GM11168 (cell line): Measurements from ENCODE around the gene FLYWCH2.
"Not testable (repeated sequence)": the region's sequence is repeated elsewhere in the genome, so short reads cannot be mapped to it uniquely, and the experiment has no call there.

Experiments used
- in situ Hi-C: fragments of 300-500 bp; cut with MboI; formaldehyde crosslinking; loops from one replicate; pipeline ENCODE4 v1.12.0; 2022; ENCODE audit warnings: low sequenced_read_pairs; ENCODE audit not compliant: unreplicated experiment

Gene FLYWCH2

GRCh38 chr16:2931231-2931914, 48.4 kb downstream of the FLYWCH2 start:
- in situ Hi-C loops = not testable (repeated sequence)

DNA sequence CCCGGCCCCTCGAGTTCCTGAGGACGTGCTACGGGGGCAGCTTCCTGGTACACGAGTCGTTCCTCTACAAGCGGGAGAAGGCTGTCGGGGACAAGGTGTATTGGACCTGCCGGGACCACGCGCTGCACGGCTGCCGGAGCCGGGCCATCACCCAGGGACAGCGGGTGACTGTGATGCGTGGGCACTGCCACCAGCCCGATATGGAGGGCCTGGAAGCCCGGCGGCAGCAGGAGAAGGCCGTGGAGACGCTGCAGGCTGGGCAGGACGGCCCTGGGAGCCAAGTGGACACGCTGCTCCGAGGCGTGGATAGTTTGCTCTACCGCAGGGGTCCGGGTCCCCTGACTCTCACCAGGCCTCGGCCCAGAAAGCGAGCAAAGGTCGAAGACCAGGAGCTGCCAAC, 50.1 kb downstream of the FLYWCH2 start:
- in situ Hi-C loops = no loop called here

- in situ Hi-C loops = no loop called here
These were observed 50.7 kb downstream of the FLYWCH2 start for GRCh38 chr16:2933701-2934100.

DNA sequence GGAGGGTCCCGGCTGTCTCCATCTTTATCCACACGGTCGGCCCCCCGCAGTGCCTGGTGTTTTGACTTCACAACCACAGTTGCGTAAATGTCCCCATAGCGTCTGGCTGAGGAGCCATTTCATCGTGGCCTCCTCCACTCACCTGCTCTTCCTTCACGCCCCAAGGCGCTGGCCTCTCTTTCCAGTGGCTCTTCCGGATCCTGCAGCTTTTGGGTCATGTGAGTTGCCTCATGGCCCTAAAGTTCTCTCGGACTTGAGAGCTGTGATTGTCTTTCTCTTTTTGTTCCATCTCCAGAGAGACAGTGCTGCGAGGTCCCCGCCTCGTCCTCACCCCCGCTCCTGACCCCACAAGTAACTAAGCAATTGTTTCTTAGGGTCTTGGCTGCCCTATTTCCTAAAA, 51.4 kb downstream of the FLYWCH2 start:
- in situ Hi-C loops = no loop called here

DNA sequence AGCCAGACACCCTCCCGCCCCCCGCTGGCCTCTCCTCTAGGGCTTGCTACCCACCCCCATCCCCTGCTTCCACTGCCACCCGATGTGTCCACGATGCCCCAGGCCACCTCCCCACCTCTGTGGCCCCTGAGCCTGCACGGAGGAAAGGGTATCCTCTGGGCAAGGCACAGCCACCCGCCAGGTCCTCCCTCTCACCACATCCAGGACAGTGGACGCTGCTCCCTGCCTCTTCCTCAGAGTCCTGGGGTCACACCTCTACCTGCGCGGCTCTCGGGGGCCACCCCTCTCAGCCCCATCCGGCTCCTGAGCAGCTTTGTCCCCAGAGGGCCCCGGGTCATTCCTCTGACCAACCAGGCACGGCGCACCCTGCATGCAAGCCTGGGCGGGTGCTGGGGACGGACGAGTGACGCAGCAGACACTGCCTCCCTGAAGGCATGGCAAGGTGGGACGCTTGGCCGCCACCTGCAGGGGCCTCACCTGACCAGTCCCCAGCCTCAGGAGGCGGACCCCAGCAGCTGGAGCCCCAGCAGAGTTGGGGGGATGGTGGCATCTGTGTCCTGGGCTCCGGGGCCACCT, 53.5 kb downstream of the FLYWCH2 start:
- in situ Hi-C loops = no loop called here

GRCh38 chr16:2937170-2937569, 54.2 kb downstream of the FLYWCH2 start:
- in situ Hi-C loops = no loop called here

DNA sequence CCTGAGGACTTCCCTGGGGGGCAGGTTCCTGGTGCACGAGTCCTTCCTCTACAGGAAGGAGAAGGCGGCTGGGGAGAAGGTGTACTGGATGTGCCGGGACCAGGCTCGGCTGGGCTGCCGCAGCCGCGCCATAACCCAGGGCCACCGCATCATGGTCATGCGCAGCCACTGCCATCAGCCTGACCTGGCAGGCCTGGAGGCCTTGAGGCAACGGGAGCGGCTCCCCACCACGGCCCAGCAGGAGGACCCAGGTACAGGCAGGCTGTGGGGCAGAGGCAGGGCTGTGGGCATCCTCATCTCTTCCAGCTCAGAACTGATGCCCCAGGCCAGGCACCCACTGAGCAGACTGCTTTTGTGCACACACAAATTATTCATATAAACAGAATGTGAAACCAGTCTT, 55.2 kb downstream of the FLYWCH2 start:
- in situ Hi-C loops = no loop called here

DNA sequence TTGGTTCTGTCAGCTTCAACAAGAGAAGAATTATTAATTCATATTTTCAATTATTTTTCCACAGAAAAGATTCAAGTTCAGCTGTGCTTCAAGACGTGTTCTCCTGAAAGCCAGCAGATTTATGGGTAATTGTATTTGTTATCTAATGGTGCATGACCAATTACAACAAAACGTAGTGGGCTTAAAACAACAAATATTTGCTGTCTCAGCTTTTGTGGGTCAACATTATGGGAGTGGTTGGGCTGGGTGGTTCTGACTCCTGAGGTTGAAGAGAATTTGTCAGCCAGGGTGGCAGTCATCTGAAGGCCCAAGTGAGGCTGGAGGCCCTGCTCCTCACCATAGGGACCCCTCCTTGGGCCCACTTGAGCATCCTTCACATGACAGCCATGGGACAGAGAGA, 57.0 kb downstream of the FLYWCH2 start:
- in situ Hi-C loops = no loop called here

DNA sequence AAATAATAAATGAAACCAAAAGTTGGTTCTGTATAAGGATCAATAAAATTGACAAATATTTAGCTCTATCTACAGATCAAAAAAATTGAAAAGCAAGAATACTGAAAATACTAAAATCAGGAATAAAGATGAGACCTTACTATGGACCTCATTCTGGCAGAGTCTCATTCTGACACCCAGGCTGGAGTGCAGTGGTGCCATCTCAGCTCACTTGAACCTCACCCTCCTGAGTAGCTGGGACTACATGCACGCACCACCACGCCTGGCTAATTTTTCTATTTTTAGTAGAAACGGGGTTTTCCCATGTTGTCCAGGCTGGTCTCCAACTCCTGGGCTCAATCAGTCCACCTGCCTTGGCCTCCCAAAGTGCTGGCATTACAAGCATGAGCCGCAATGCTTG, 59.0 kb downstream of the FLYWCH2 start:
- in situ Hi-C loops = no loop called here

DNA sequence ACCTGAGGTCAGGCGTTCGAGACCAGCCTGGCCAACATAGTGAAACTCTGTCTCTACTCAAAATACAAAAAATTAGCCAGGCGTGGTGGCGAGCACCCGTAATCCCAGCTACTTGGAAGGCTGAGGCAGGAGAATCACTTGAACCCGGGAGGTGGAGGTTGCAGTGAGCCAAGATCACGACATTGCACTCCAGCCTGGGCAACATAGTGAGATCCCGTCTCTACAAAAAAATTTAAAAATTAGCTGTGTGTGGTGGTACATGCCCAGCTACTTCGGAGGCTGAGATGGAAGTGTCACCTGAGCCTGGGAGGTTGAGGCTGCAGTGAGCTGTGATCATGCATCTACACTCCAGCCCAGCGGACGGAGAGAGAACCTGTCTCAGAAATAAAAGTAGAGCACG, 60.7 kb downstream of the FLYWCH2 start:
- in situ Hi-C loops = not testable (repeated sequence)

DNA sequence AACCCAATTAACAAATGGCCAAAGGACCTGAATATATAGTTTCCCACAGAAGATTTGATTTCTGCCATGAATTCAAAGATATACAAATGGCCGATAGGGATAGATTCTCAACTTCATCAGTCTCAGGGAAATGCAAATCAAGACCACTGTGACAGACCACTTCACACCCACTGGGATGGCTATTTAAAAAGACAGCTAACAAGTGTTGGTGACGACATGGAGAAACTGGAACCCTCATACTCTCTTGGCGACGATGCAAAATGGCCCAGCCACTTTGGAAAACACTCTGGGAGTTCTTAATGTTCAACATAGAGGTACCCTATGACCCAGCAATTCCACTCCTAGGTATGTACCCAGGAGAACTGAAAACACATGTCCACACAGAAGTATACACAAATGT, 63.6 kb downstream of the FLYWCH2 start:
- in situ Hi-C loops = no loop called here
